Stimulated activated CD8-positive, alpha-beta memory T cell treated with anti-CD3 and anti-CD28 coated beads, Interleukin-2, amount 100 ng/mL, for 1 hour (primary cell): Measurements from ENCODE around the gene ARMC9.

Source experiments
- DNase-seq, 2 donors: peaks; one replicate each; pipeline ENCODE4 v3.0.0-alpha.2; 2020; ENCODE audit warnings: low read depth in 2 of 2

ARMC9 gene

DNA sequence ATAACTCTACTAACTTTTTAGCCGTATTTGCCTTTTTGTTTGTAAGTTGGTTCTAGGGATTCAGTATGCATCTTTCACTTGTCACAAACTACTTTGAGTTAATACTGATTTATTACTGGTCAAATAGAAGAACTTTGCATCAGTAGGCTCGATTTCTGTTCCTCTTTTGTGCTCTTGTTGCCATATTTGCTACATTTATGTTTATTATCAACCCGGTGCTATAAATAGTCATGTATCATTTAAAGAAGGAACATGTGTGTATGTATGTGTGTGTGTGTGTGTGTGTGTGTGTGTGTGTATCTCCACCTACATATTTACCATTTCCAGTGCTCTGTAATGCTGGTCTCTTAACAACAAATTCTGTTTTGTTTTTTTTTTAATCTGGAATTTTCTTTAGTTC is 117.5 kb downstream of the ARMC9 start:
- no peak for DNase-seq

DNA sequence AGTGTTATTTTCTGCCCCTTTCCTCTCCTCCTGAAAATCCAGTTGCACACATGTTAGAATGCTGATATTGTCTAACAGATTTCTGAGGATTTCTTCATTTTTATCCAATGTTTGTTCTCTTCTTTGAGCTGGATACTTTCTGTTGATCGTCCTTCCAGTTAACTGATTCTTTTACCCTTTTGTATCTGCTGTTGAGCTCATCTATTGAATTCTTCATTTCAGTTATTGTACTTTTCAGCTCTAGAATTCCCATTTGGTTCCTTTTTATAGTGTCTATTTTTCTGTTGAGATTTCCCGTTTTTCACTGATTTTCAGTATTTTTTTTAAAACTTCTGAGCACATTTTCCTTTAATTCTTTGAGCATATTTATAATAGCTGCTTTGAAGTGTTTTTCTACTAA is 119.1 kb downstream of the ARMC9 start:
- DNase-seq: no peak

DNA sequence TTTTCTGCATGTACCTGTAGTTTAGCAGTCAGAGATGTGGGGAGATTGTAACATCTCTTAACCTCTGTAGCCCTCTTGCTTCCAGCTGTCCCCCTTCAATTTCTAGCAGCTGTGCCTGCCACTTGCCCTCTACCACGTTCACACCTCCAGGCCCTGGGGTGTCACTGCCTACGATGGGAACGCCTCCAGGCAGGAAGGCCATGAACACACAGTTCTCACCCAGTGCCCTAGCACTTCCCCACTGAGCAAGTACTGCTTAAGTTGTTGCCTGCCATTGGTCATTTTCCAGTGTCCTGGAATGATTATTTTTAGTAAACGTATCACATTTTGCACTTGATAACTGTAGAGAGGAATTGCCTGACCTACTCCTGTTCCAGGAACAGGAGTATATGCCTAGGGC is 120.0 kb downstream of the ARMC9 start:
- DNase-seq: no peak

DNA sequence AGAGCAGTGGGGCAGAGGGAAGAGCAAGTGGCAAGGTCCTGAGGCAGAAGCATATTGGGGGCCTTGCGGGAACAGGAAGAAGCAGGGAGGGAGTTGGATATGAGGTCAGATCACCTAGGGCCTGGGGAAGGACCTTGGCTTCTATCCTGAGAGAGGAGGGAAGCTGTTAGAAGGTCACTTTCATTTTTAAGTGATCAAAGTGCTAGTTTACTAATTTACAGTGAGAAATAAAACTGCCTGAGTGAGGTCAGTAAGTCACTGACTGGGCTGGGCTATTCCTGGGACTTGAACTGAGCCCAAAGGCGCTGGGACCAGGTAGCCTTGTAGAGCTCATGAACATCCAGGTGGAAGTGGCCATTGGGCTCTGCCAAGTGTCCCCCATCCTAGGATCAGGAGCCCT is 120.5 kb downstream of the ARMC9 start:
- no peak for DNase-seq

DNA sequence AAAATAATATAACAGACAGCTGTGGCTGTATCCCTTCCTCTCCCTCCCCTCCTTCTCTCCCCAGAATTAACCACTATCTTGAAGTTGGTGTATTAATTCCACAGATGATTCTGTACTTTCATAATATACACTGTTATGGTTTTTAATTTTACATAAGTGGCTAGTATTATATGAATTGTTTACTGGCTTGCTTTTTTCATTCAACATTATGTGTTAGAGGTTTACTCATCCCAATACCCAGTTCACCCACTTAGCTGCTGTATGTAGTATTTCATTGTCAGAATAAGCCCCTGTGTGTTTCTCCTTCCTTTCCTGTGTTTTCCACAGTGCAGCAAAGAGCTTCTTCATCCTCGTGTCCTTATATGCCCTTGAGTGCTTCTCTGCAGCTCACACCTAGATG is 121.4 kb downstream of the ARMC9 start:
- no peak for DNase-seq

DNA sequence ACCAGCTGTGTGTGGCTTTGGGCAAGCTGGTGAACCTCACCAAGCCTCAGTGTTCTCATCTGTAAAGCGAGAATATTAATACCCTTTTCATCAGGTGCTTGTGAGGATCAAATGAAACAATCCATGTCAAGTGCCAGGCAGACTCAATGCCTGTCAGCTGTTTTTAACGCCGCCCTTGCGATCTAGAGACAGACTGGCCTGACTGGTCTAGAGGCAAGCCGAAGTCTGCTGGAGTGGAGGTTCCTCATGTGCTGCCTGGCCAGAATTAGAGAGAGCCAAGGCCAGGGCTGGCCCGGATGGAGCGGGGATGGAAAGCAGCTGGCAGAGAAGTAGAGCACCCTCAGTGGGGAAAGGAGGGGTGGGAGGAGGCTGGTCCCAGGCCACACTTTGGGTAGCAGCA is 122.6 kb downstream of the ARMC9 start:
- DNase-seq: no peak

DNA sequence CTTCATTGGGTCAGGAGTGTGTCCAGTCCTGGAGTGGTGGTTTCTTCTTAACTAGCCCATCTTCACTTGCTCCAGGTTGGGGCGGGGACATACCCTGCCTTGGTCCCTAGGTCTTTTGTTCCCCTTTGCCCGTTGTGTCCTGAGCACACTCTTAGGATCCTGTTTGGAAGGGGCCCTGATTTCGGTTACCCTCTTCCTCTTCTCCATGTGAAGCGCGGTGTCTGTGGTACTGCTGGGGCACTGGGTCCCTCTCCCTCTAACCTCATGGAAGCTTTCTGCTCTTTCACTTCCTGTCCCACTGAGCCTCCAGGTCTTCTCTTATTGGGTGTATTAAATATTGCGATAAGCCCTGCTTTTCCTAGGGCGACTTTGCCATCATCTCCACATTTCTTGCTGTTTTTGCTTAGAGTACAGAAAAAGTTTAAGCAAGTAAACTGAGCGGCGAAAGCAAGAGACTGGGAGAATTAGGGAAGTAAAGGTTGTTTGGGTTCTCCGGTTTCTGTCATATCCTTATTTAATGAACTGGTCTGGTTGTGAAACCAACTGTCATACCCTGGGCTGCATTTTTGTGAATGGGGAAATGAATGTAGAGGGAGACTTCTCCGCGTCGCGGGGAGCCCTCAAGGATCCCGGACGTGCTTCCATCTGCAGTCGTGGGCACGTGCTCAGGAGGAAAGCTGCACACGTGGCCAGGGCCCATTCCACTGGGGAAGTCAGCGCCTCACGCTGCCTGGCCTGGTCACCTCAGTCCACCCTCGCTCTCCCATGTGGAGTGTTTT is 123.3 kb downstream of the ARMC9 start:
- no peak for DNase-seq

DNA sequence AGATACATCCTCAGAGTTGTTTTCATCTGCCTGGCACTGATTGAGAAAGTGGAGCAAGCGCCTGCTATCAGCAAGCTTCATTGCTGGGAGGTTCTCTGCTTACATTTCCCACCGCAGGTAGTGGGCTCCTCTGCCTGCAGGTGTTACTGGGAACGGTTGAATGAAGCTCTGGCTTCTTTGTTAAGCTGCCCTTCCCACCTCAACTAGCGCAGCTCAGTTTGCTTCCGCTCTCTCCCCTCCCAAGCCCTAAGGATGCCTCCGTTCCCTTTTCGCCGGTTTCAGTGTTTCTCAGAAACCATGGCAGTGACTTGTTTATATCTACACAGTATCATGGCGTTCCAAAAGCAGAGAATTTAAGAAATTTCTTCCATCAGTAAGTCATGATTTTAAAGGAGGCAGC is 124.9 kb downstream of the ARMC9 start:
- DNase-seq: no peak

DNA sequence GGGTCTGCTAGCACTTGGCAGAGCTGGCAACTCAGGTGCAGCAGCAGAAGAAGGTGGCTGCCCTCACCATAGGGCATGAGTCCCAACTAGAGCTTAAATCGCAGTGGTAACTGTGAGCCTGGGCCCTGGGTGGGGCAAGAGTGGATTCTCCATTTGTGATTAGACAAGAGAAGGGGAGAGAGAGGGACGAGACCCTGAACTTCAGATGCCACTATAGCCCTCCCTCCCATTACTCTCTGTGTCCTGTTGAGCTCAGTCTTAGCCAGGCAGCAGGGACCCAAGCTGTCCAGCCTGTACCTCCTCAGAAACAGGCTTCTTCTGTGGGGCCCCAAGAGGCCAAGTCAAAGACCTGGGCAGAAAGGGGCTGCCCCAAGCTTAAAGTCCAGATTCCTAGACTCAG is 127.4 kb downstream of the ARMC9 start:
- no peak for DNase-seq

DNA sequence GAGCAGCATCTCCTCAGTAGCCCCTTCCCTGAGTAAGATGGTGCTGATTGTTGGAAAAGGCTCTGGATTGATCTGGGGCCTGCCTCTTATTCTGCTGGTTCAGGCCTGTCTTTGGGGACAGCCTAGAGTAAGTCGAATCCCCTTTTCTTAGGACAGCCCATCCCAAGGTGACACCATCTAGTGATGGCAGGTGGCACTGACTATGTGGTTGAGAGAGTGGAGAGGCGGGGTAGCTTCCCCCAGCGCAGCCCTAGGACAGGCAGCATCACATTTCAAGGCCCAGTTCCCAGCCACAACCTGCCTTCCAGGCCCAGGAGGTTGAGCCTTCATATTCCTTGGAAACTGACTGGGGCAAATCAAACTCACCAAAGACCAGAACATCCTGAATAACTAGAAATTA is 128.0 kb downstream of the ARMC9 start:
- no peak for DNase-seq

DNA sequence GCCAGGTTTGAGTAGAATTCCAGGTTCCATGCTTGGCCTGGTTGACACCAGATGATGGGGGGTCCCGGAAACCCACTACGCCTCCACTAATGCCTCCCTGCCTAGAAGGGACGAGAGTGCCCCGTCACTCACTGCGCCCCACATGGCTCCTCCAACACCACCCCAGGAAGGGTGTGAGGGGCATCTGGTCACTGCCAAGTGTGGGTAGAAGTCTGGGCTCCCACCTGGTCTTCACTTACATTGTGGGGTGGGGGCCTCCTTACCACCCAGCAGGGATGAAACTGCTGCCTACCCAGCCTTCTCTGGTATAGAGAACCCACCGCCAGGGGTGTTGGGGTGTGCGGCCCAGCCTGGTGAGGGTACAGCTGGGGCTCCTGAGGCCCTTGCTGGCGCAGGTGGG is 131.9 kb downstream of the ARMC9 start:
- DNase-seq: no peak

DNA sequence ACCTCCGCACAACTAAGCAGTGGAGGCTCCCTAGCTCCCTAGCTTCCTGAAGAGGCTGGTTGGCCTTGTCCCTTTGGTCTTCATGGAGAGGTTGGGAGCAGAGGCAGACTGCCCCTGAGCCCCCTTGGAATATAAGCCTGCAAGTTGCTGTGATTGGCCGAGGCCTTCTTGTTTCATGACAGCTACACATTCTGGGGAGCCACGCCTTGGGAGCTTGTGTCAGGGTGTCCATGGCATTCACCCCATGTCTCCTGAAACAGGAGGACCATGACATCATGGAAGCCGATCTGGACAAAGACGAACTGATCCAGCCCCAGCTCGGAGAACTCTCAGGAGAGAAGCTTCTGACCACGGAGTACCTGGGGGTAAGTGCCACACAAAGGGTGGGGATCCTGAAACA is 133.1 kb downstream of the ARMC9 start:
- DNase-seq: no peak

DNA sequence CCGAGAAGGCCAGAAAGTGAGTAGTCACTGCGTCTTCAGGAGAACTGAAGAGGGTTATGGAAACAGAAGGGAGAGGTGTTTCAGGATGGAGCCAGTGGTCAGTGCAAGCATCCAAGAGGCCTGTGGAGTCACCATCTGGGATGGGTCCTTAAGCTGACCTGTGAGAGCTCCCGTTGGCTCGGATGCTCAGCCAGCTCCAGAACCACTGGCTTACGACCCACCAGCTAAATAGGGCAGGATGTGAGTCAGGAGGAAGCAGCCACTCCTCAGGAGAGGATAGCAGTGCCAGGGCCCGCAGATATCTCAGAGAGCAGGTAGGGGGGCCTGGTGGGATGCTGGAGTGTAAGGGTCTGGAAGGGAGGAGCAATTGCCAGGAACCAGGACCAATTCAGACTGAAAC is 134.0 kb downstream of the ARMC9 start:
- DNase-seq: no peak

DNA sequence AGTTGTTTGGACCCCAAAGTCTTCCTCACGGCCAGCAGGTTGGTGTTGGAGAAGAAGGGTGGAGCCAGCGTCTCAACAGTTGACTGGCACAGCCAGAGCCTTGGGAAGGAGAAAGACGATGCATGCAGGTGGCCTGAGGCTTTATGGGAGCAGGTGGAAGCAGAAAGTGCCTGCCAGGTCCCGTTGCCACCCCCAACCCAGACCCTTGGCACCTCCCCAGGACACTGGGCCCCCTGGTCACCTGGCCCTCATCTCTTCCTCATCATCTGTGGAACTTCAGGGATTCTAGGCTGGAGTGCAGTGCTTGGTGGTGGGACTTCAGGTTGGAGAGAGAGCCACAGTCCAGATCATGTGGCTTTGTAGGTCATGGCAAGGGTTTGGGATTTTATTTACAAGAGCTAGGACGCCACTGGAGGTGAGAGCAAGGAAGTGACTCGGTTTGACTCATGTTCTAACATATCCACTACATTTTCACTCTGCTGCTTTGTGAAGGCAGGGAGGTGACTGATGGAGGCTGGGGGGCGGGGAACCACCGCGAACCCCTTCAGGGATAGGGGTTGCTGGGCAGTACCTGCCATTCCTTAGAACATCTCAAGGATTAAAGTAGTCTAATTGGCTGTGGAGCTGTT is 134.6 kb downstream of the ARMC9 start:
- no peak for DNase-seq

DNA sequence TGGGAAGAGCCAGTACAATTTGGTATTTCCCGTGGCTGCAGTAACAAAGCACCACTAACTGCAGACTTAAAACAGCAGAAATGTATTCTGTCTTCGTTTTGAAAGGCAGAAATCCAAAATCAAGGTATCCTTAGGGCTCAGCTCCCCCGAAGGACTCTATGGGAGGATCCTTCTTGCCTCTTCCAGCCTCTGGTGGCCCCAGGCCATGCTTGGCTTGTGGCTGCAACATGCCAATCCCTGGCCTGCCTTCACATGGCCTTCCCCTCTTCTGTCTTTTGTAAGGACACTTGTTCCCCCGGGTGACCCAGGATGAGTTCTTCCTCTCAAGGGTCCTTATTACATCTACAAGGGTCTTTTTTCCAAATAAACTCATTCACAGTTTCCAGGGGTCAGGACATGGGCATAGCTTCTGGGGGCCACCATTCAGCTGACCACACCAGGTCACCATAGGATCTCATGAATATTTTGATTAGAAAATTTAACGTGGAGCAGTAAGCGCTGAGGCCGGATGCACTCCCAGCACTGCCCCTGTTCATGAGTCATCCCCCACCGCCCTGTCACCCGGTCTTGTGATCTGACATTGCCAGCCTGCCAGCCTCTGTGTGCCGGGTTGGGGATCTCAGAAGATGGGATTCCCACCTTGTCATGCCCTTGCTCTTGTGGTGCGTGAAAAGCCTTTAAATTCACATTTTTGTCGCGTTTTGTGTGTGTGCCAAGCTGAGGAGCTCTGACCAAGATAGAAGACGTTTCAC is 135.9 kb downstream of the ARMC9 start:
- no peak for DNase-seq

DNA sequence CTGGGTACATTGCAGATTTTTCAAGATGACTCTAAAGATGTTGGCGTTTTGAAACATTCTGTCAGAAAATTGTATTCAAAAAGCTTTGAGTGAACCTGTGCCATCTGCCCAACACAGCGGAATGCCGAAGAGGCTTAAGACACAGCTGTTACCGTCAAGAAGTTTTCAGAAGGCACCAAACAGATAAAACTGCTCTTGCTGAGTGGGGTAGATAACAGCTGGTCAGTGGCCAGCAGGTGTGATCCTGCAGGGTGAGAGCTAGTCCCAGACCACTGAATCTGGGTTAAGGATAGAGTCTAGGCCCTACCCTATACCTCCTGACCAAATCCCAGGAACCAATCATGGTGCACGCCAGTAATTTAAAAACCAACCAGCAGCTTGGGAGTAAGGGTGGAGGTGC is 136.6 kb downstream of the ARMC9 start:
- DNase-seq: no peak

DNA sequence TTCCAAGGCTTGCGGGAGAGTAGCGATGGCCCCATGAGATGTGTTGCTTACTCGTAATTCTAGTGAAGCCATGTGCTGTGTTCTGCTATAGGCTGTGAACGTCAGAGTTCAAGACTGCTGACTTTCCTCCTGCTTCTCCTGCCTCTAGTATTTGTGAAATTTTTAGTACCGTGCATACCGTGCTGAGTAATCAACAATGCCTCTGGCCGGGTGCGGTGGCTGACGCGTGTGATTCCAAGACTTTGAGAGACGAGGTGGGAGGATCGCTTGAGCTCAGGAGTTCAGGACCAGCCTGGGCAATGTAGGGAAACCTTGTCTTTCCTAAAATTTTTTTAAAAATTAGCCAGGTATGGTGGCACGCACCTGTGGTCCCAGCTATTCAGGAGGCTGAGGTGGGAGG is 137.2 kb downstream of the ARMC9 start:
- no peak for DNase-seq

DNA sequence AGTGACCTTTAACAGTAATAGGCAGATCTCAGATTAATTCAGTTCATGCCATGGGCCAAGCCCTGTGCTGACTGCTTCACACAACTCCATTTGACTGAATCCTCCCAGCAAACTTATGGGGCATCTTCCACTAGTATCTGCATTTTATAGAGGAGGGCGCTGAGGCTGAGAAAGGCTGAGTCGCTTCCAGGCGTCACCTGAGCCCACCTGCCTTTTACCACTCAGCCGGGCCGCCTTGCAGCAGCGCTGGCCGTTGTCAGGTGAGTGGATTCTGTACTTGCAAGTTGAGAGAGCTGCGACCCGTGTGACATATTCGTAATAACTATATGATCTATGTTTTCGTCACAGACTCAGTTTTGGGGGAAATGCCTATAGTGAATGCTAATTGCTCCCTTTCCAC is 137.8 kb downstream of the ARMC9 start:
- no peak for DNase-seq

DNA sequence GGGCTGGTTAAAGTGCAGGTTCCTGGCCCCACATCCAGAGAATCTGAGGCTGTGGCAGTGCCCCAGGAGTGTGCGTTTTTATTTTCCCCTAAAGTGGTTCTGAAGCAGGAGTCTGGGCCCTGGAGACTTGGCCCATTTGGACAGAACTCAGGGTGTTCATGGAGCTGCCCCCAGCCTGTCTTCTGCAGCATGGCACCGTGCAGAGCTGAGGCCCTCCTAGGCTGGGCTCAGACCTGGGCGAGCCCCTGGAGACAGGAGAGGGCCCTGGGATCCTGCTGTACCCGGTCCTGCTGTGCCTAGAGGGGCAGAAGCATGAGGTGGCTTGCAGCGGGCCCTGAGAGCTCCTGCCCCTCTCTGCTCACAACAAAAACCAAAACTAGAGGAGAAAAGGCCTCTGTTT is 138.3 kb downstream of the ARMC9 start:
- no peak for DNase-seq

DNA sequence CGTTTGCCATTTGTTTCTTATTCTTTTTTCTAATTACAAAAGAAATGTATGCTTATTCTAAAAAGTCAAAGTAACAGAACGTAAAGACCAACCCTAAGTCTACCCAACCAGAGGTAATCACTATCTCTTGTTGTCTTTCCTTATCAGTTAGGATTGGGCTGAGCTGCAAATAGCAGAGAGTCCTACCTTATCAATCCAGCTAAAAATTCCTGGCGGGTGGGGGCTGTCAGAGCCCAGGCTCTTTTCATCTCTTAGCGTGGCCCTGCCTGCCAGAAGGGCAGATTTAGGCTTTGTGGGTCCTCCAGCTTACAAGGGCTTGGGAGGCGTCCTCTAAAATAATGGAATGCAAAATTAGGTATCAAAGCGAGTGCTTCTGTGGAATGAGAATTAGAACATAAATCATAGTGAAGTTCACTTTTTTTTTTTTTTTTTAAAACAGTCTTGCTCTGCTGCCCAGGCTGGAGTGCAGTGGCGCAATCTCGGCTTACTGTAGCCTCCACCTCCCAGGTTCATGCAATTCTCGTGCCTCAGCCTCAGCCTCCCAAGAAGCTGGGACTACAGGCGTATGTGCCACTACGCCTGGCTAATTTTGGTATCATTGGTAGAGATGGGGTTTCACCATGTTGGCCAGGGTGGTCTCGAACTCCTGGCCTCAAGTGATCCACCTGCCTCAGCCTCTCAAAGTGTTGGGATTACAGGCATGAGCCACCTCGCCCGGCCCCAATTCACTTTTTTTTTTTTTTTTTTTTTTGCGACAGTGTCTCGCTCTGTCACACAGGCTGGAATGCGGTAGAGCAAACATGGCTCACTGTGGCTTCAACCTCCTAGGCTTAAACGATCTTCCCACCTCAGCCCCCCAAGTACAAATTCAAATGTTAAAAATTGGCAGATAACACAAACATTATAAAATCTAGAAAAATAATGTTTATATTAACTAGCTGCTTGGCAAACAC is 139.7 kb downstream of the ARMC9 start:
- DNase-seq: no peak

DNA sequence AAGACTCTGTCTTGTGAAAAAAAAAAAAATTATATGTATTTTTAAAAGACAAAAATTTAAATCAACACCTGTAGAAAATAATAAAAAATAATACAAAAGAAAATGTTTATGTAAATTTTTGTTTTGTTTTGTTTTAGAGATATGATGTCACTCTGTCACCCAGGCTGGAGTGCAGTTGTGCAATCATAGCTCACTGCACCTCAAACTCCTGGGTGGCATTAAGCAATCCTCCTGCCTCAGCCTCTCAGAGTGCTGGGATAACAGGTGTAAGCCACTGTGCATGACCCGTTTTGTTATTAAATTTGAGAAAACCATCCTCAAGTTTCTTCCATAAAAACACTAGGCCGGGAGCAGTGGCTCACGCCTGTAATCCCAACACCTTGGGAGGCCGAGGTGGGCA is 140.9 kb downstream of the ARMC9 start:
- no peak for DNase-seq

DNA sequence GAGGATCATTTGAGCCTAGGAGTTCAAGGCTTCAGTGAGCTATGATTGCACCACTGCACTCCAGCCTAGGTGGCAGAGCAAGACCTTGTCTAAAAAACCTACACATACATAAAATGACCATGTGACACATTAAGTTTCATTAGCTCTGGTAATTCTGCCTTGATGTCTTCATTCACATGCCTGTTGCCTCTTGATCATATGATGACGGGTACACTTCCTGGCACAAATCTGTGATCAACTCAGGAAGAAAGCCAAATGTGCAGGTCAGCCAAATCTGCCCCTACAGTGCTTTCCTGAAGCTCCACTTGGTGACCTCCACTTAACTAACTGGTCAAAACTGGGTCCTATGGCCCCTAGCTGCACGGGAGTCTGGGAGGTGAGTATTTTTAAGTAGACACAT is 142.7 kb downstream of the ARMC9 start:
- DNase-seq: no peak
